ENCODE measurements around the gene GRIA4.

GRCh38 chr11:105693075-105693759 lies 83.3 kb downstream of the GRIA4 start:
- TF ChIP-seq POLR2A (IDR thresholded peaks at IDR 0.05; ENCODE audit: low read length) (no peak), GATA1 (IDR thresholded peaks at IDR 0.05; ENCODE audit: low read depth, low read length) (no peak)

Data from erythroblast (primary cell).